ENCODE measurements around the gene EMILIN2.

GRCh38 chr18:2894131-2894840 is 47.5 kb downstream of the EMILIN2 start:
- TF ChIP-seq, protein P1, sequence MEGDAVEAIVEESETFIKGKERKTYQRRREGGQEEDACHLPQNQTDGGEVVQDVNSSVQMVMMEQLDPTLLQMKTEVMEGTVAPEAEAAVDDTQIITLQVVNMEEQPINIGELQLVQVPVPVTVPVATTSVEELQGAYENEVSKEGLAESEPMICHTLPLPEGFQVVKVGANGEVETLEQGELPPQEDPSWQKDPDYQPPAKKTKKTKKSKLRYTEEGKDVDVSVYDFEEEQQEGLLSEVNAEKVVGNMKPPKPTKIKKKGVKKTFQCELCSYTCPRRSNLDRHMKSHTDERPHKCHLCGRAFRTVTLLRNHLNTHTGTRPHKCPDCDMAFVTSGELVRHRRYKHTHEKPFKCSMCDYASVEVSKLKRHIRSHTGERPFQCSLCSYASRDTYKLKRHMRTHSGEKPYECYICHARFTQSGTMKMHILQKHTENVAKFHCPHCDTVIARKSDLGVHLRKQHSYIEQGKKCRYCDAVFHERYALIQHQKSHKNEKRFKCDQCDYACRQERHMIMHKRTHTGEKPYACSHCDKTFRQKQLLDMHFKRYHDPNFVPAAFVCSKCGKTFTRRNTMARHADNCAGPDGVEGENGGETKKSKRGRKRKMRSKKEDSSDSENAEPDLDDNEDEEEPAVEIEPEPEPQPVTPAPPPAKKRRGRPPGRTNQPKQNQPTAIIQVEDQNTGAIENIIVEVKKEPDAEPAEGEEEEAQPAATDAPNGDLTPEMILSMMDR (IDR thresholded peaks at IDR 0.05), result no peak
- no peak for TF ChIP-seq ZFX (IDR thresholded peaks at IDR 0.05; ENCODE audit: borderline replicate concordance)

Data from 22Rv1 (cell line).